ENCODE results near the gene BLID.
A peak's percentile ranks its signal among the peaks of the same experiment; 100 is the strongest.

The BLID gene

GRCh38 chr11:122140500-122140899 is 24.5 kb upstream of the BLID start:
- peaks cover 4% of the 10 kb centered on the region; the same call in 1 of the 2 replicates for H3K4me1 ChIP-seq (ENCODE audit: control insufficient read depth, insufficient read depth, low read length)
- TF ChIP-seq HOXC10 (CRISPR knock-in tag; IDR thresholded peaks at IDR 0.05) (no peak), SP7 (tag by site-specific recombination; IDR thresholded peaks at IDR 0.05) (no peak), ZNF670 (tag by site-specific recombination; IDR thresholded peaks at IDR 0.05; ENCODE audit: low read depth) (no peak), ZSCAN23 (tag by site-specific recombination; IDR thresholded peaks at IDR 0.05) (no peak), SCRT2 (tag by site-specific recombination; IDR thresholded peaks at IDR 0.05) (no peak), ZBTB17 (tag by site-specific recombination; IDR thresholded peaks at IDR 0.05) (no peak), ZNF610 (tag by site-specific recombination; IDR thresholded peaks at IDR 0.05; ENCODE audit: borderline replicate concordance) (no peak), KLF10 (tag by site-specific recombination; IDR thresholded peaks at IDR 0.05) (no peak), INSM2 (tag by site-specific recombination; IDR thresholded peaks at IDR 0.05) (no peak), REST (tag by site-specific recombination; IDR thresholded peaks at IDR 0.05) (no peak), SETDB1 (IDR thresholded peaks at IDR 0.05; ENCODE audit: insufficient read length, low read length) (no peak), KLF7 (tag by site-specific recombination; IDR thresholded peaks at IDR 0.05; ENCODE audit: borderline replicate concordance) (no peak), ZNF37A (tag by site-specific recombination; IDR thresholded peaks at IDR 0.05) (no peak)
- no peak overlapping the region for H3K27ac ChIP-seq (ENCODE audit: extremely low read depth, low read depth, low read length)
- POLR2A ChIA-PET: no interaction called here
- CTCF ChIA-PET: no interaction called here
- no peaks in the 10 kb centered on the region for H3K9me3 ChIP-seq (ENCODE audit: control insufficient read depth, insufficient read depth, low read depth, low read length)
- no peaks in the 10 kb centered on the region for H3K36me3 ChIP-seq (ENCODE audit: control insufficient read depth in 2 of 2, insufficient read depth in 1 of 2, low read length in 2 of 2)
- no peak overlapping the region for H3K4me3 ChIP-seq (ENCODE audit: low read depth, low read length)

- Histone ChIP-seq H3K27ac (ENCODE audit: extremely low read depth, low read depth, low read length) (0 out of 2 replicates have a peak overlapping the region, but pooled peaks have one; percentile 3), H3K36me3 (ENCODE audit: control insufficient read depth in 2 of 2, insufficient read depth in 1 of 2, low read length in 2 of 2) (no peaks in the 10 kb centered on the region), H3K4me3 (ENCODE audit: low read depth, low read length) (no peak overlapping the region), H3K9me3 (ENCODE audit: control insufficient read depth, insufficient read depth, low read depth, low read length) (no peaks in the 10 kb centered on the region), H3K4me1 (ENCODE audit: control insufficient read depth, insufficient read depth, low read length) (peaks cover 4% of the 10 kb centered on the region; the same call in 1 of the 2 replicates)
- ChIA-PET POLR2A (no interaction called here), CTCF (interaction anchor here (1.2 to 1.7 kb wide), 3 partner anchors 24 to 38 kb away, joined by 4 to 7 read pairs (median 5); partner anchors contain the start of gene BLID)
- TF ChIP-seq ZNF626 (tag by site-specific recombination; IDR thresholded peaks at IDR 0.05) (no peak), OVOL3 (tag by site-specific recombination; IDR thresholded peaks at IDR 0.05) (no peak), ZFP41 (tag by site-specific recombination; IDR thresholded peaks at IDR 0.05; ENCODE audit: borderline replicate concordance) (no peak), SP3 (tag by site-specific recombination; IDR thresholded peaks at IDR 0.05) (no peak), ZNF175 (tag by site-specific recombination; IDR thresholded peaks at IDR 0.05) (no peak), ZNF473 (tag by site-specific recombination; IDR thresholded peaks at IDR 0.05) (no peak), AEBP2 (tag by site-specific recombination; IDR thresholded peaks at IDR 0.05; ENCODE audit: borderline replicate concordance) (no peak), ZNF155 (tag by site-specific recombination; IDR thresholded peaks at IDR 0.05) (no peak), ZNF362 (tag by site-specific recombination; IDR thresholded peaks at IDR 0.05) (no peak), PRDM4 (tag by site-specific recombination; IDR thresholded peaks at IDR 0.05) (no peak), ZNF16 (tag by site-specific recombination; IDR thresholded peaks at IDR 0.05; ENCODE audit: low read depth) (no peak), ZNF433 (tag by site-specific recombination; IDR thresholded peaks at IDR 0.05; ENCODE audit: low read depth) (no peak), ZNF837 (tag by site-specific recombination; IDR thresholded peaks at IDR 0.05) (no peak), ZNF677 (tag by site-specific recombination; IDR thresholded peaks at IDR 0.05) (no peak)
Observed at GRCh38 chr11:122139595-122139866, 23.5 kb upstream of the BLID start.
